HUDEP-2 (cell line): ENCODE measurements around the gene TRIM41.
"Not testable (repeated sequence)": the region's sequence is repeated elsewhere in the genome, so short reads cannot be mapped to it uniquely, and the experiment has no call there.

ENCODE experiments used
- DNase-seq, 76 experiments: peaks; one replicate each; lab custom pipeline; 2025; ENCODE audit not compliant: unreplicated experiment in 76 of 76; lab: John Stamatoyannopoulos, UW

The TRIM41 gene

DNA sequence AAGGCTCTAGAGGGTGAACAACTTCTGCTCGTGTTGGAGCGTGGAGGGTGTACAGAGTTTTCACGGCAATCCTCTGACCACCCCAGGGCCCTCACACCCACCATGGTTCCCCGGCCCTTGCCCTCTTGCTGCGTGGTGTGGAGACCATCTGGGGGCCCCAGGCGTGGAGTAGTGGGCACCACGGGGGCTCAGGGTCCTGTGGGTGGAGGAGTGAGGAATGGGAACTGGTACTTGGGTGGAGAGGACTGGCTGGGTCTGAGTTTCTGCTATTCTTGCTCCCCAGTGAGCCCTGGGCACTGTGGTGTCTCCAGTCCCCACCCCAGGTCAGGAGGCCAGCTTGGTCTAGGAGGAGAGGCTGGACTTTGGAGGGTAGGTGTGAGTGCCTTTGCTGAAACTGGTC is 59.8 kb downstream of the TRIM41 start:
- DNase-seq, result no peak

DNA sequence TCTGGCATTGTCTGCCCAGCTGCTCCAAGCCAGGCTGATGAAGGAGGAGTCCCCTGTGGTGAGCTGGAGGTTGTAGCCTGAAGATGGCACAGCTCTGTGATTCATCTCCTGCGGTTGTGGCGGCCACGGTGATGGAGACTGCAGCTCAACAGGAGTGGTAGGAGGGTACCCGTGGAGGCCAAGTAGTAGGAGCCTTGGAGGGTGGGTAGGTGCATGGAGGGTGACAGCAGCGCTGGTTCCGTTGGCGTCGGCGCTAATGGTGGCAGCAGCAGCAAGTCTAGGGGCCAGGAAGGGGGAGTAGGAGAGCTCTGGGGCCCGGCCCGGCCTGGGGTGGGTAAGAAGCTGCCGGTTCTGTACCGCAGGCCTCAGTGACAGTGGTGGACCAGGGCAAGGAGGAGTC is 60.3 kb downstream of the TRIM41 start:
- DNase-seq, result no peak

DNA sequence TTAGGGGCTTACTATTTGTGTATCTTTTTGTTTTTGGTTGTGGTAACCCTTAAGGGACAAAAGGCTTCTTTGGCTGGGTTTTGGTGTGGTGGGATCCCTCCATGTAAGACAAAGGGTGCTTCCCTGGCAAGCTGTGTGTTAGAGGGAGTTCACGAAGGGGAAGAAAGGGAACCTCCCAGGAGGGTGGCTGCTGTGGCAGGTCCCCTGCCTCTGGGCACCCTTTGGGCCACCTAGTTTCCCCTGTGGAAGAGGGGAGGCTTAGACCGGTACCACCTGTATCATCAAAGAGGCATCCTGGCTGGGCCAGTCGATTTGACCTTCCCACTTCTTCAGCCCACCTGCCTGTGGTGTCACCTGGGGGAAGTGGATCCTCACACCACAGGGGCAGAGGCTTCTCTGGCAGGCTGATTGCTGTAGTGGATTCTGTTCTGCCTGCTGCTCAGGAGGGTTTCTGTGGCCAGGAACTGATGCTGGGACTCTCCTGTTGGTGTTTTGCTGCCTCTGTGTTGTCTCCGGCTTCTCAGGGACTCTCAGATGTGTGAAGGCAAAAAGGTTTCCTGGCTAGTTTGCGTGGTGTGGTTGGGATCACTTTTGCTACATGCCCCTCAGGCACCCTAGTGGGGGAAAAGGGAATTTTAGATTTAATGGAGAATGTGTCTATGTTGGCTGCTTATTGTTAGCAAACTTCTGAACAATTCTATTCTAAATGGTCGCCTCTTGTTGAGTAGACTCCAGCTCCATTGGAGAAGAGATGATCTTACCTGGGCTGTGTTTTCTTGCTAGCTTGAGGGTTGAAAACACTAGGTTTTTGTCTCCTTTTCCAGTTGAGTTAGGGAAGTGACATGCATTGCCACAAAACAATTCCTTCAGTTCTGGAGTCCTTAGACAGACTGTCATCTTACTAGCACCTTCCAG is 61.0 kb downstream of the TRIM41 start:
- DNase-seq, result not testable (repeated sequence)
